Stimulated activated CD8-positive, alpha-beta memory T cell treated with anti-CD3 and anti-CD28 coated beads, Interleukin-7, amount 100 ng/mL, for 4 hours (primary cell): ENCODE data around the gene COQ9.
"Not testable (repeated sequence)": the region's sequence is repeated elsewhere in the genome, so short reads cannot be mapped to it uniquely, and the experiment has no call there.

ENCODE experiments used
- DNase-seq, 2 donors: peaks; one replicate each; pipeline ENCODE4 v3.0.0-alpha.2; 2020; ENCODE audit warnings: low read depth in 2 of 2

COQ9 gene

GRCh38 chr16:57447186-57447962 is at the start of gene COQ9, which contains the start of gene CIAPIN1:
Gene COQ9, plus strand, starts transcription at chr16:57447479. Its CDS starts 27 bp downstream, at chr16:57447506.
Gene CIAPIN1, minus strand, starts transcription at chr16:57447385. Its CDS starts 6,457 bp downstream, at chr16:57440928.
- peak; percentile 83 to 91 for DNase-seq

GRCh38 chr16:57397493-57397892 is 49.8 kb upstream of the COQ9 start:
- DNase-seq: not testable (repeated sequence)

GRCh38 chr16:57401943-57402640 is 45.2 kb upstream of the COQ9 start:
- no peak for DNase-seq

- no peak for DNase-seq
These were observed 43.1 kb upstream of the COQ9 start, which contains the start of gene CCL17 for GRCh38 chr16:57403965-57404817. Gene CCL17, plus strand, starts transcription at chr16:57404767. Its CDS starts 9,166 bp downstream, at chr16:57413933.

GRCh38 chr16:57405097-57405496 is 42.2 kb upstream of the COQ9 start:
- no peak for DNase-seq

- DNase-seq: no peak
These were observed 40.4 kb upstream of the COQ9 start for GRCh38 chr16:57406881-57407280.

- DNase-seq: no peak
These were observed 39.5 kb upstream of the COQ9 start for GRCh38 chr16:57407521-57408353.

GRCh38 chr16:57409065-57409464 is 38.2 kb upstream of the COQ9 start:
- no peak for DNase-seq

- DNase-seq: no peak
These were observed 37.2 kb upstream of the COQ9 start for GRCh38 chr16:57409870-57410587.

GRCh38 chr16:57411362-57411976 is 35.8 kb upstream of the COQ9 start:
- DNase-seq: no peak

- no peak for DNase-seq
These were observed 34.7 kb upstream of the COQ9 start for GRCh38 chr16:57412584-57412983.

- DNase-seq: no peak
These were observed 34.0 kb upstream of the COQ9 start for GRCh38 chr16:57413301-57413730.

- DNase-seq: no peak
These were observed 33.5 kb upstream of the COQ9 start for GRCh38 chr16:57413733-57414132.

- DNase-seq: no peak
These were observed 31.2 kb upstream of the COQ9 start for GRCh38 chr16:57416084-57416483.

GRCh38 chr16:57419506-57419905 is 27.8 kb upstream of the COQ9 start:
- DNase-seq: no peak

- DNase-seq: no peak
These were observed 25.0 kb upstream of the COQ9 start for GRCh38 chr16:57422026-57422944.

- DNase-seq: no peak
These were observed 24.1 kb upstream of the COQ9 start for GRCh38 chr16:57423152-57423551.

GRCh38 chr16:57424583-57424982 is 22.7 kb upstream of the COQ9 start:
- no peak for DNase-seq

GRCh38 chr16:57426356-57426755 is 20.9 kb upstream of the COQ9 start:
- no peak for DNase-seq
